Measurements from ENCODE around the gene MTHFD1. TPM values are rescaled to one million over a fixed set of nuclear protein-coding genes. Genes with fewer than 3 reads are reported as not detected.

The MTHFD1 gene
- total RNA-seq, 1 experiment from 2014 or later: 153 TPM

GRCh38 chr14:64412237-64412636 lies 24.1 kb downstream of the MTHFD1 start:
- ChIA-PET POLR2A (no interaction called here), RAD21 (ENCODE audit: low non-redundant PET in 1 of 2, low total read pairs in 2 of 2, uncharacterized antibody in 2 of 2, unreplicated experiment in 2 of 2) (no interaction called here), CTCF (no interaction called here)
- Histone ChIP-seq H3K36me3 (ENCODE audit: control insufficient read depth in 1 of 2, insufficient read depth in 2 of 2, low read length in 2 of 2) (peaks cover 22 to 29% of the 10 kb centered on the region in 2 experiments), H3K9me2 (ENCODE audit: insufficient read depth) (no peaks in the 10 kb centered on the region), H3K27me3 (ENCODE audit: insufficient read depth, low read length) (no peaks in the 10 kb centered on the region), H3K4me3 (replicated peaks in 1 of 2; ENCODE audit: low read depth in 1 of 2, low read length in 2 of 2) (no peak overlapping the region), H4K20me1 (ENCODE audit: insufficient read depth) (no peaks in the 10 kb centered on the region), H3K27ac (ENCODE audit: low read depth, low read length) (no peak overlapping the region), H3K9me3 (ENCODE audit: control insufficient read depth in 1 of 2, insufficient read depth in 1 of 2, low read depth in 1 of 2, low read length in 2 of 2) (no peaks in the 10 kb centered on the region), H3K4me2 (ENCODE audit: low read length) (no peak overlapping the region), H3K4me1 (ENCODE audit: control insufficient read depth in 1 of 2, insufficient read depth in 2 of 2, low read length in 2 of 2) (peaks cover 4 to 11% of the 10 kb centered on the region in 2 experiments; a peak in 2 of 4 replicates), H2AFZ (ENCODE audit: low read depth, low read length, poor library complexity, severe bottlenecking) (no peak overlapping the region), H3K79me2 (ENCODE audit: insufficient read depth, low read length) (peaks cover 31% of the 10 kb centered on the region), H3K9ac (ENCODE audit: low read length) (no peak overlapping the region)
- no TSS peak for BruUV-seq (replicated peaks)
- intact Hi-C loops (cut with micrococcal nuclease): no loop called here
- ATAC-seq (no peak), DNase-seq (ENCODE audit: low read depth, low spot score) (no peak)
- TF ChIP-seq CBX3 (IDR thresholded peaks at IDR 0.05; ENCODE audit: low read depth): no peak
- no peak for TF ChIP-seq JUND (IDR thresholded peaks at IDR 0.05)
- TF ChIP-seq YY1 (IDR thresholded peaks at IDR 0.05; ENCODE audit: extremely low read depth, insufficient replicate concordance, low read depth, low read length): no peak
- no peak for TF ChIP-seq POLR2AphosphoS5 (IDR thresholded peaks at IDR 0.05; ENCODE audit: low read depth, low read length)
- TF ChIP-seq FOSL1 (IDR thresholded peaks at IDR 0.05; ENCODE audit: low read depth): no peak
- TF ChIP-seq SP1 (IDR thresholded peaks at IDR 0.05; ENCODE audit: low read depth): no peak
- TF ChIP-seq SIN3A (IDR thresholded peaks at IDR 0.05; ENCODE audit: low read depth): no peak
- TF ChIP-seq ATF3 (IDR thresholded peaks at IDR 0.05): no peak
- TF ChIP-seq EZH2phosphoT487 (IDR thresholded peaks at IDR 0.05; ENCODE audit: borderline replicate concordance): no peak
- TF ChIP-seq EGR1 (IDR thresholded peaks at IDR 0.05; ENCODE audit: low read depth): no peak
- TF ChIP-seq CEBPB (IDR thresholded peaks at IDR 0.05; ENCODE audit: low read depth): no peak
- no peak for TF ChIP-seq ELF1 (IDR thresholded peaks at IDR 0.05; ENCODE audit: borderline replicate concordance, low read depth)
- TF ChIP-seq CTCF (IDR thresholded peaks at IDR 0.05 in 2 of 3, conservative IDR thresholded peaks at IDR 0.05 in 1 of 3; ENCODE audit: borderline replicate concordance in 1 of 3, insufficient read depth in 1 of 3, low read depth in 2 of 3, low read length in 2 of 3): no peak
- no peak for TF ChIP-seq ZBTB33 (IDR thresholded peaks at IDR 0.05; ENCODE audit: extremely low read depth, insufficient replicate concordance, low read length)
- TF ChIP-seq POLR2A (IDR thresholded peaks at IDR 0.05; ENCODE audit: borderline replicate concordance, extremely low read depth, insufficient read depth, insufficient read length): no peak
- no peak for TF ChIP-seq TCF7L2 (IDR thresholded peaks at IDR 0.05; ENCODE audit: borderline replicate concordance, extremely low read depth, insufficient read depth, insufficient read length)
- TF ChIP-seq EZH2 (IDR thresholded peaks at IDR 0.05): no peak
- no peak for TF ChIP-seq RAD21 (IDR thresholded peaks at IDR 0.05; ENCODE audit: low read depth)
- no peak for TF ChIP-seq ZNF274 (IDR thresholded peaks at IDR 0.05; ENCODE audit: low read depth, low read length)
